CD4-positive, alpha-beta memory T cell (primary cell): ENCODE measurements around the gene KIAA1549. TPM values are rescaled to one million over a fixed set of nuclear protein-coding genes. Genes with fewer than 3 reads are reported as not detected.

ENCODE experiments used
- CTCF ChIA-PET: fragments of 350-600 bp; sonication (Branson Sonifier 250); formaldehyde crosslinking; loops from one replicate; lab custom pipeline; 2021; ENCODE audit warnings: inconsistent platforms; ENCODE audit not compliant: partially characterized antibody; lab: Charles Lee
- POLR2A ChIA-PET: fragments of 350-600 bp; sonication (Branson Sonifier 250); formaldehyde crosslinking; loops from one replicate; lab custom pipeline; 2021; ENCODE audit not compliant: partially characterized antibody; lab: Charles Lee
- DNase-seq, 5 donors: peaks; one replicate each; pipeline versions ENCODE4 v3.0.0 to v3.0.0-alpha.2; 2020 to 2022; ENCODE audit warnings: mixed read lengths in 1 of 5
- H3K27ac ChIP-seq: one replicate; pipeline ENCODE4 v1.7.0; 2013; ENCODE audit warnings: low read depth, low read length
- H3K27me3 ChIP-seq: 2 replicates; pipeline ENCODE4 v1.7.0; 2013; ENCODE audit warnings: mild to moderate bottlenecking, low read length, moderate library complexity; ENCODE audit not compliant: insufficient read depth
- H3K36me3 ChIP-seq: 2 replicates; pipeline ENCODE4 v1.7.0; 2013; ENCODE audit warnings: mild to moderate bottlenecking, low read length, moderate library complexity; ENCODE audit not compliant: insufficient read depth
- H3K4me1 ChIP-seq: 2 replicates; pipeline ENCODE4 v1.7.0; 2013; ENCODE audit warnings: mild to moderate bottlenecking, low read length, moderate library complexity; ENCODE audit not compliant: insufficient read depth
- H3K4me3 ChIP-seq, 2 donors: one replicate each; pipeline ENCODE4 v1.7.0; 2013; ENCODE audit warnings: low read length in 2 of 2, mild to moderate bottlenecking in 1 of 2
- H3K9me3 ChIP-seq, 2 donors: one replicate each; pipeline ENCODE4 v1.7.0; 2013; ENCODE audit warnings: low read length in 2 of 2, control low read depth in 1 of 2; ENCODE audit not compliant: control insufficient read depth in 1 of 2
- H3K27ac Mint-ChIP-seq, 7 donors: one replicate each; pipeline ENCODE4 v1.8.0; 2020 to 2021; ENCODE audit warnings: mixed read lengths in 7 of 7, mild to moderate bottlenecking in 6 of 7, inconsistent platforms in 3 of 7, moderate library complexity in 3 of 7
- H3K27me3 Mint-ChIP-seq, 2 donors: one replicate each; pipeline ENCODE4 v1.8.0; 2020 to 2021; ENCODE audit warnings: mixed read lengths in 2 of 2
- H3K36me3 Mint-ChIP-seq, 2 donors: one replicate each; pipeline ENCODE4 v1.8.0; 2020 to 2021; ENCODE audit warnings: mixed read lengths in 2 of 2, inconsistent platforms in 1 of 2, mild to moderate bottlenecking in 1 of 2
- H3K4me1 Mint-ChIP-seq, 4 donors: one replicate each; pipeline ENCODE4 v1.8.0; 2020 to 2021; ENCODE audit warnings: mixed read lengths in 4 of 4, mild to moderate bottlenecking in 1 of 4
- H3K4me3 Mint-ChIP-seq, 8 donors: one replicate each; pipeline ENCODE4 v1.8.0; 2020 to 2021; ENCODE audit warnings: mixed read lengths in 8 of 8, mild to moderate bottlenecking in 7 of 8, moderate library complexity in 6 of 8, inconsistent platforms in 3 of 8
- H3K9me3 Mint-ChIP-seq, 8 donors: one replicate each; pipeline ENCODE4 v1.8.0; 2020 to 2021; ENCODE audit warnings: mixed read lengths in 8 of 8, mild to moderate bottlenecking in 5 of 8, inconsistent platforms in 3 of 8, moderate library complexity in 1 of 8
- intact Hi-C: fragments of 100-400 bp; cut with micrococcal nuclease; formaldehyde crosslinking; loops from one replicate; pipeline ENCODE4 v1.15.1; 2023
- polyA plus RNA-seq, 2 donors: library from polyadenylated mRNA; unstranded; fragments of 300-500 nt; fragmentation: Illumina TruSeq; gene quantifications; one replicate each; pipeline ENCODE4 v1.2.3, GENCODE V29; 2021
- total RNA-seq, 2 experiments: library from RNA; stranded (reverse); gene quantifications; one replicate each; pipeline ENCODE4 v1.2.3, GENCODE V29; 2021

Gene KIAA1549
- total and polyA plus RNA-seq, 4 experiments from 2014 or later: 0.02 to 0.11 (median 0.06) TPM; not detected in 1

- peaks cover 15 to 22% of the 10 kb centered on the region in 2 donors for H3K27me3 Mint-ChIP-seq
- H3K27ac Mint-ChIP-seq: no peak overlapping the region
Observed at GRCh38 chr7:138834583-138834982, 146.6 kb downstream of the KIAA1549 start.

GRCh38 chr7:138833596-138833995, 147.6 kb downstream of the KIAA1549 start:
- no peaks in the 10 kb centered on the region for H3K36me3 Mint-ChIP-seq
- H3K36me3 ChIP-seq: no peaks in the 10 kb centered on the region
- no peak overlapping the region for H3K27ac Mint-ChIP-seq
- DNase-seq: no peak
- ChIA-PET POLR2A (no interaction called here), CTCF (no interaction called here)
- no peak overlapping the region for H3K4me3 ChIP-seq
- no peaks in the 10 kb centered on the region for H3K27me3 ChIP-seq
- no peaks in the 10 kb centered on the region for H3K9me3 ChIP-seq
- no peak overlapping the region for H3K27ac ChIP-seq
- peaks cover 0 to 2% (median 0%) of the 10 kb centered on the region in 8 donors for H3K9me3 Mint-ChIP-seq
- peaks cover 0 to 7% (median under 1%) of the 10 kb centered on the region in 4 donors for H3K4me1 Mint-ChIP-seq
- H3K27me3 Mint-ChIP-seq: peaks cover 15 to 21% of the 10 kb centered on the region in 2 donors
- no peaks in the 10 kb centered on the region for H3K4me1 ChIP-seq
- intact Hi-C loops: no loop called here
- H3K4me3 Mint-ChIP-seq: no peak overlapping the region

More at GRCh38 chr7:138834583-138834982, 146.6 kb downstream of the KIAA1549 start:
- ChIA-PET CTCF (no interaction called here), POLR2A (no interaction called here)
- peaks cover 0 to 7% (median under 1%) of the 10 kb centered on the region in 4 donors for H3K4me1 Mint-ChIP-seq
- H3K36me3 Mint-ChIP-seq: no peaks in the 10 kb centered on the region
- no peaks in the 10 kb centered on the region for H3K27me3 ChIP-seq
- intact Hi-C loops: no loop called here
- H3K4me3 Mint-ChIP-seq: no peak overlapping the region
- no peaks in the 10 kb centered on the region for H3K4me1 ChIP-seq
- no peak overlapping the region for H3K4me3 ChIP-seq
- H3K9me3 ChIP-seq: no peaks in the 10 kb centered on the region
- no peak for DNase-seq
- no peaks in the 10 kb centered on the region for H3K36me3 ChIP-seq
- no peak overlapping the region for H3K27ac ChIP-seq
- H3K9me3 Mint-ChIP-seq: peaks cover 0 to 2% (median 0%) of the 10 kb centered on the region in 8 donors

- peaks cover 0 to 7% (median under 1%) of the 10 kb centered on the region in 4 donors for H3K4me1 Mint-ChIP-seq
- peaks cover 0 to 2% (median 0%) of the 10 kb centered on the region in 8 donors for H3K9me3 Mint-ChIP-seq
- no peak for DNase-seq
- Histone ChIP-seq H3K4me3 (no peak overlapping the region), H3K4me1 (no peaks in the 10 kb centered on the region), H3K27me3 (no peaks in the 10 kb centered on the region), H3K27ac (no peak overlapping the region), H3K36me3 (no peaks in the 10 kb centered on the region), H3K9me3 (no peaks in the 10 kb centered on the region)
- H3K36me3 Mint-ChIP-seq: no peaks in the 10 kb centered on the region
- POLR2A ChIA-PET: no interaction called here
- H3K27me3 Mint-ChIP-seq: peaks cover 15 to 20% of the 10 kb centered on the region in 2 donors
- H3K4me3 Mint-ChIP-seq: no peak overlapping the region
- no peak overlapping the region for H3K27ac Mint-ChIP-seq
- intact Hi-C loops: no loop called here
- CTCF ChIA-PET: no interaction called here
Observed at GRCh38 chr7:138832966-138833365, 148.2 kb downstream of the KIAA1549 start.

- no peaks in the 10 kb centered on the region for H3K4me1 ChIP-seq
- peaks cover 12% of the 10 kb centered on the region in 2 donors for H3K27me3 Mint-ChIP-seq
- no peaks in the 10 kb centered on the region for H3K36me3 Mint-ChIP-seq
- no peak overlapping the region for H3K27ac Mint-ChIP-seq
- CTCF ChIA-PET: no interaction called here
- peaks cover 0 to 6% (median 0%) of the 10 kb centered on the region in 8 donors for H3K9me3 Mint-ChIP-seq
- H3K9me3 ChIP-seq: no peaks in the 10 kb centered on the region
- no peaks in the 10 kb centered on the region for H3K36me3 ChIP-seq
- no peak for DNase-seq
- intact Hi-C loops: no loop called here
- no peaks in the 10 kb centered on the region for H3K27me3 ChIP-seq
- POLR2A ChIA-PET: no interaction called here
- no peak overlapping the region for H3K4me3 ChIP-seq
- H3K4me1 Mint-ChIP-seq: peaks cover 0 to 9% (median 5%) of the 10 kb centered on the region in 4 donors
- H3K27ac ChIP-seq: no peak overlapping the region
- H3K4me3 Mint-ChIP-seq: no peak overlapping the region
Observed at GRCh38 chr7:138829335-138829734, 151.9 kb downstream of the KIAA1549 start.

GRCh38 chr7:138828302-138828701, 152.9 kb downstream of the KIAA1549 start:
- no peaks in the 10 kb centered on the region for H3K9me3 ChIP-seq
- no peak overlapping the region for H3K4me3 ChIP-seq
- H3K4me1 Mint-ChIP-seq: peaks cover 0 to 6% (median 4%) of the 10 kb centered on the region in 4 donors
- intact Hi-C loops: no loop called here
- peaks cover 0 to 6% (median 0%) of the 10 kb centered on the region in 8 donors for H3K9me3 Mint-ChIP-seq
- H3K36me3 Mint-ChIP-seq: no peaks in the 10 kb centered on the region
- no peak for DNase-seq
- H3K36me3 ChIP-seq: no peaks in the 10 kb centered on the region
- no peak overlapping the region for H3K4me3 Mint-ChIP-seq
- POLR2A ChIA-PET: interaction anchor here (0.6 kb wide), 1 partner anchor 208 kb away, joined by 3 read pairs; no protein-coding TSS in a partner anchor
- H3K27me3 ChIP-seq: no peaks in the 10 kb centered on the region
- no peaks in the 10 kb centered on the region for H3K4me1 ChIP-seq
- H3K27me3 Mint-ChIP-seq: peaks cover 6% of the 10 kb centered on the region in 2 donors
- no peak overlapping the region for H3K27ac ChIP-seq
- no peak overlapping the region for H3K27ac Mint-ChIP-seq
- CTCF ChIA-PET: no interaction called here

GRCh38 chr7:138825049-138825721, 156.0 kb downstream of the KIAA1549 start:
- intact Hi-C loops: no loop called here
- Histone ChIP-seq H3K4me3 (no peak overlapping the region), H3K36me3 (no peaks in the 10 kb centered on the region), H3K27me3 (no peaks in the 10 kb centered on the region), H3K27ac (no peak overlapping the region), H3K9me3 (no peaks in the 10 kb centered on the region), H3K4me1 (no peaks in the 10 kb centered on the region)
- DNase-seq: no peak
- ChIA-PET POLR2A (no interaction called here), CTCF (no interaction called here)
- H3K9me3 Mint-ChIP-seq: peaks cover 0 to 6% (median 0%) of the 10 kb centered on the region in 8 donors
- peak overlapping the region in 1 of 8 donors; percentile 14 for H3K4me3 Mint-ChIP-seq
- H3K27ac Mint-ChIP-seq: no peak overlapping the region
- H3K27me3 Mint-ChIP-seq: peaks cover 3 to 5% of the 10 kb centered on the region in 2 donors
- H3K4me1 Mint-ChIP-seq: peaks cover 0 to 6% (median 4%) of the 10 kb centered on the region in 4 donors
- H3K36me3 Mint-ChIP-seq: no peaks in the 10 kb centered on the region

GRCh38 chr7:138822867-138823535, 158.2 kb downstream of the KIAA1549 start:
- no peaks in the 10 kb centered on the region for H3K27me3 ChIP-seq
- H3K27ac Mint-ChIP-seq: no peak overlapping the region
- intact Hi-C loops: no loop called here
- no peak for DNase-seq
- H3K9me3 Mint-ChIP-seq: peaks cover 0 to 6% (median 0%) of the 10 kb centered on the region in 8 donors
- H3K9me3 ChIP-seq: no peaks in the 10 kb centered on the region
- peaks cover 3 to 5% of the 10 kb centered on the region in 2 donors for H3K27me3 Mint-ChIP-seq
- H3K36me3 Mint-ChIP-seq: no peaks in the 10 kb centered on the region
- no peak overlapping the region for H3K4me3 Mint-ChIP-seq
- ChIA-PET CTCF (no interaction called here), POLR2A (no interaction called here)
- H3K36me3 ChIP-seq: no peaks in the 10 kb centered on the region
- no peak overlapping the region for H3K4me3 ChIP-seq
- H3K4me1 ChIP-seq: no peaks in the 10 kb centered on the region
- peaks cover 0 to 6% (median 4%) of the 10 kb centered on the region in 4 donors for H3K4me1 Mint-ChIP-seq
- H3K27ac ChIP-seq: no peak overlapping the region
